Fibroblast of upper back skin (primary cell): ENCODE data around the gene AP3B2.

Experiments
- DNase-seq: peaks from one replicate; pipeline ENCODE4 v3.0.0-alpha.2; 2013

Gene AP3B2

DNA sequence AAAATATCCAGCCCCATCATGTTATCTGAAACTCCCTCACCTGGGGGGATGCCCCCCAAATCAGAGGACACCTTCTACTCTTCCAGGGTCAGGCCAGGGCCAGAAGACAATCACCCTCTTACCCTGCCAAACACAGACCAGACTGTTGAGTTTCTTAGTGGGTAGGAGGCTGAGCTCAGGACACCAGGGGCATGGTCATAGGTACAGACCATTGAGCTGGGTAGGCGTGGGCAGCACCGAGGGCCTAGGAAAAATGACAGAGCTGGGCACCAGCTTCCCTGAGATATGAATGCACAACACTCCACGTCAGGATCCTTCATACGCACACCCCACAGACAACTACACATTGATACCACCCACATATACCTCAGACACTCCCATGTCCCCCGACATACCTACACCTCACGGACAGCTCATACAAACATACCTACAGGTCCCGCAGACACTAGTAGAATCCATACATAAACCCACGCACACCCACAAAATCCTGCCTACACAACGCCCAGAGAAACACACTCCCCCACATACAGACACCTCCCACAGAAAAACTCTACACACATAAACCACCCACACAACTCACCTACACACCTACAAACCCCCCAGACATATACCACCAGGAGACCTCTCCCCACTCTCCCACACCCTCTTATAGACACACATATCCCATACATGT is 11.8 kb downstream of the AP3B2 start:
- no peak for DNase-seq

DNA sequence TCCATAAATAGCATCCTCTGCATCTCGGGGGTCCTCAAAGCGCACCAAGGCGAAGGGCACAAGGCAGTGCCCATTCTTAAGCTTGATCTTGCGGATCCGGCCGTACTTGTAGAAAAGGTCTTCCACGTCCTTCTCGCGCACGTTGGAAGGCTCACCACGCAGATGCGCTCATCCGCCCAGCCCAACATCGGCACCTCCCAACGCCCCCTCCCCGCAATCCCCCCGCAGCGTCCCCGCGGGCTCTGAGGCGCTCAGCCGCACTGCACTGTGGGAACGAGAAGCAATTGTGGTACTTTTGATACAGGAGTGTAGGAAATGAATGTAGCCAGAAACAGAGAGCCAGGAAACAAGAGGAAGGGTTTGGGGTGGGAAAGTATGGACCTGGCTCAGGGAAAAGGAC is 17.5 kb downstream of the AP3B2 start:
- no peak for DNase-seq

DNA sequence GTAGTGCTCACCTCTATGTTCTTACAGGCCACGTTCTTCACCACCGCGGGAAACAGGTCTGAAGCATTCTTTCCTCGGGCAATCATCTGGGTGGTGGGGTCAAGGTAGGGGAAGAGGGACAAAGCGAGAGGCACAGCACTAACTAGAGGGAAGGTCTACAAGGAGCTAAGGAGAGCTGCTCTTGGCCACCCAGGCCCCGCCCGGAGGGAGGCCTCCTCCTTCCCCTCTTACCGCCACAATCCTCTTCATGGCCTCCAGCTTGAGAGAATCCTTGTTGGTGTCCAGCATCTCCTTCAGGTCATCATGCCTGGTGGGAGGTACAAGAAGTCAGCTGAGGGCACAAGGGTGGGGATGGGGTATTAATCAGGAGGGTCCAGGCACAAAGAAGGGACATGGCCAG is 20.5 kb downstream of the AP3B2 start:
- no peak for DNase-seq

DNA sequence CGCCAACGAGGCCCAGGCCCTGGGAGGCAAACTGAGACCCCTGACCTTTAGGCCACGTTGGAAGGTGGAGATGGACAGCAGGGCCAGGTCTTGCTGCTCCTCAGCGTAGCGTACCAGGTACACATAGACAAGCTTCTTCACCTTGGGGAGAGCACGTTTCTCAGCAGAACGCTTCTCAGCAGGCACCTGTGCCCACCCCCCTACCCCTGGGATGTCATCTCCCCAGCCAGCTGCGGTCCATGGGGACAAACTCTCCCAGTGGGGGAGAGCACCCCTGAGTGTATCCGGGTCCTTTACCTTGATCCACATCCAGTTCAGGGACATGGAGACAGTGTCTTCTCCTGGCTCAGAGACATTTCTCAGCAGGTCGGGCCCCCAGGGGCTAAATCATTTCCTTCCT is 21.0 kb downstream of the AP3B2 start:
- DNase-seq = no peak

DNA sequence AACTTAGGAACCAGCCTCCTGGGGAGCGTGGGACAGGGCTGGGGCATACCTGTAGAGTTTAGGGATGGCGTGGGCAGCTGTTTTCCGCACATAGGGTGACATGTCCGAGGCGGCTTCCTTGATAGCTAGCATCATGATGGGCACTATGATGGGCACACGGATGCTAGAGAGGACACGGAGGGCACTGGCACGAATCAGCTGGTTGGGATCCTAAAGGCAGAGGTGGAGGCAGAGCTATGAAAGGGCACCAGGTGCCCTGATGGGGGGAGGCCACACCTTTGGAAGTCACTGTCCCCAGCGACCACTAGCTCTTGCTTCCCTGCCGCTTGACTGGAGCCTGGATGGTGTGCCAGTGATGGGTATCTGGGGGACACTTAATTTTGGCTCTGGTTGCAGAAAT is 28.3 kb downstream of the AP3B2 start:
- no peak for DNase-seq

DNA sequence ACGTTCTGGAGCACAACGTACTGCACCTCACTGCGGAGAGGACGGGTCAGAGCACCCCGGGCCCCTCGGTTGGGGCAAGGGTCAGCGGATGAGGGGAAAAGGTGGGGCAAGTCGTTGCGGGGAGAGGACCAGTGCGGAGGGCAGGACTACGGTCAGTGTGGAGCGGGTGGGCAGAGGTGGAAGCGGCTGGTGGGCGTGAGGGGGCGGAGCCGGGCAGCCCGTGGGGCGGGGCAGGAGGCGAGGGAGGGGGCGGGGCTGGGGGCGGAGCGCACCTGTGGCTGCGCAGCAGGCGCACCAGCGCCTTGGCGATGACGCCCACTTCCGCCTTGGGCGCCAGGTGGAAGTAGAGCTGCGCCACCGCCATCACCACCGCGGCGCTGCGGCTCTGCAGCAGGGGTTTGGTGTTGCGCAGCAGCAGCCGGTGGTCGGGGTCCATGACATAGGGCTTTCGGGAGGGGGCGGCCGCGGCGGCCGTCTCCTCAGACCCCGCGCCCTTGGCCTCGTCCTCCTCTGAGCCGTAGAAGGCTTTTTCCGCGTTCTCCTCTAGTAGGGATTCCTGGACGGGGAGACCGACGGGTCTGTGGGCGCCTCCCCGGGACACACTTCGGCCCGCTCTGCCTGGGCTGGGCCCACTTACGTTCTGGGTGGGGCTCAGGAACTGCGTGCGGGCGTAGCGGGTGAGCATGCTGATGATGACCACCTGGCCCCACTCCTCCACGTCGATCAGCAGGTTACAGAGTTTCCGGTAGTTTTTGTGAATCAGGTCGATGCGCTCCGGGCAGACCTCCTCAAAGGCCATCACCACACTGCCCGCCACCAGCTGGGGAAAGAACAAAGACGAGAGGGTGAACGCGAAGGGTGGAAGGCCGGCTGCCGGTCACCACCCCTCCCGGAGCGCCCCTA is 29.2 kb downstream of the AP3B2 start:
- no peak for DNase-seq

DNA sequence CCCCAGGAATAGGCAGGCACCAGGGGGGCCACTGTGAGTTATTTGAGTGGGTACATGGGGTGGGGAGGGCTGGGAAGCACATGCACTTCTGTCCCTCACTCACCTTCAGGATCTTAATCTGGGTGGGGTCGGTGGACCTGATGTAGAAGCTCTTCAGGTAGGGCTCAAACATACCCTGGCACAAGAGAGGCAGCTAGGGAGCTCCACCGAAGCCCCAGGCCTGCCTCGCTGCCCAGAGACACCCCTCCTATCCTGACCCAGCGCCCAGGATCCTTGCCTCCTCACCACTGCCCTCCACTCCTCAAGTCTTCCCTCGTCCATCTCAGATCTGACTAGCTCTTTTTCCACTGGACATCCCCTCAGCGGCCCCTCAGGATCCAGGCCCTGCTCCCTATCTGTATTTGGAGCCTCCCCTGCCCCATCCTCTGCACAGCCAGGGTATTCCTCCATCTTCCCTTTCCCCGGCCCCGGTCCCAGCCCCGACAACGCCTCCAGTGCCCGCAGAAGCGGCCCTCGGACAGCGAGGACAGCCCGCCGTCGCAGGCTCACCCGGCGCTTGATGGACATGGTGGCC is 30.0 kb downstream of the AP3B2 start:
- no peak for DNase-seq

DNA sequence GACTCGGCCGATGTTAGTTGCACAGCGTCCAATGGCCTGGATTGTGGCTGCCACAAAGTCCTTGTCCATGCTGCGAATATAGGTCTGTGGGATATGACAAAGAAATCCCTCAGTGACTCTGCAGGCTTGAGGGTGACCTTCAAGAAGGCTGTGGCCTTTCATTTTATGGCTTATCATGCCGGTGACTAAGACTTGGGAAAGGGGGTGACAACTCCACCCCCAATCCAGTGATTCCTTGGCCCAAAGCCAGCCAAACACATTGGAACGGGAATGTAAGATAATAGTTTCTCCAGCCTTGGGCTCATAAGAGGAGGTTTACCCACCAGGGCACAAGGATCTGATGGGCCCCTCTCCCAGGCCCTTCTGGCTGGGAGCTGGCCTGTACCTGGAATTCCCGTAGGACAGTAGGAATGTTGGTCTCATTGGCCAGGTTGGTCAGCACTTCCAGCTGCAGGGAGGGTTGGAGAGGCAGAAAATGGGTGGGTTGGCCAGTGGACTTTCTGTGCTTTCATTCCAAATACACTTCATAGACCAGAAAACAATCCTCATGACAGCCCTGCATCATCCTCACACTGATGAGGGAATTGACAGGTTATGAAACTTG is 31.9 kb downstream of the AP3B2 start:
- DNase-seq = no peak

DNA sequence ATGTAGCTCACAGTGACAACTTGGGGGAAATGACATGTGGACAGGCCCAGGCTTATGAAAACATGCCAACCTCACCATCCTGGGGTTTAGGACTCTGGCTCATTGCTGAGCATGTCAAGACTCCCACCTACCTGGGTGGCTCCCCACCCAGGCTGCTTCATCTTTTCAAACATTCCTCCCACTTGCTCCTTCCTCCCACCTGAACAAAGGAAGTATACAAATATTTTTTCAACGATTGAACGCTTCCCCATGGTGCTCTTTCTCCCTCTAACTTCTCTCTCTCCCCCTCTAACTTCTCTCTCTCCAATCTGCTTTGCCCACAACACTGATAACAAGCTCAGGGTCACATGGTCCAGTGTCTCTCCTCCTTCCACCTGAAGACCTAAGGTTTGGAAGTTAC is 34.8 kb downstream of the AP3B2 start:
- DNase-seq = no peak

DNA sequence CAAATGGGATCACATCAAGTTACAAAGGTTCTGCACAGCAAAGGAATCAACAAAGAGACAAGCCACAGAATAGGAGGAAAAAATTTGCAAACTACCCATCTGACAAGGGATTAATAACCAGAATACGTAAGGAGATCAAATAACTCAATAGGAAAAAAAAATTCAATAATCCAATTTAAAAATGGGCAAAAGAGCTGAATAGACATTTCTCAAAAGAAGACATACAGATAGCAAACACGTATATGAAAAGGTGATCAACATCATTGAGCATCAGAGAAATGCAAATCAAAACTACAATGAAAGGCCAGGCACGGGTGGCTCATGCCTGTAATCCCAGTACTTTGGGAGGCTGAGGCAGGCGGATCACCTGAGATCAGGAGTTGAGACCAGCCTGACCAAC is 39.0 kb downstream of the AP3B2 start:
- DNase-seq = no peak

DNA sequence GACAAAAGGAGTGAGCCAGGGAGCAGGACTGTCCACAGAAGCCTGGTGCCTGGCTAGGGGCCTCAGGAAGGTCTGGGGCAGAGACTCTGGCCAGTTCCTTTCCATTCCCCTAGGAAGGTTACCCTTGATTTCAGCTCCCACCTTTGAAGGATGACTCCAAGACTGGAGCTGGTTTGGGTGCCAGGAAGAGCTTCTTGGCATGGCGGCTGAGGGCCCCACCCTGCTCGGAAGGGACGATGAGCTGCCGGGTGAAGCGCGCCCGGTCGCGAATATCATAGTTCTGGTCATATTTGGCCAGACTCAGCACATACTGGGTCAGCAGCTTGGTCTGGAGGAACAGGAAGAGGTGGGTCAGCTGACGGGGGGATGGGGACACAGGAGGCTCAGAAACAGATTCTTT is 43.1 kb downstream of the AP3B2 start:
- DNase-seq = no peak

DNA sequence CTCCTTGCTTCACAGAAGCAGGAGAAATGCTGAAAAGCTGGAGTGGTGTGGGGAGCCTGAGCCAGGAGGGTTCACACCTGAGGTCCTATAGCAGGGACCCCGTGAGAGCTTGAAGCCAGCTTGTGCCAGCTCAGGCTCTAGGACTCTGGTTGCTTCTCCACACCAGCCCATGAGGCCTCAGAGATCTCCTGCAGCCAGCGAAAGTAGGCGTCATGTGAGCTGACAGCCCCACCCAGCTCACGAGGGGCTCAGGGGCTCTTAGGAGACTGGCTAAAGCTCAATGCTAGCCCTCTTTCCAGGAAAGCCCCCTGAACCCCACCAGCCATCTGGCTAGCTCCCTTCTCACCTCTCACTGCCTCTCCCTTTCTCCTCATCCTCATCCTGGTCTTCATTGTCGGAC is 45.7 kb downstream of the AP3B2 start:
- DNase-seq = no peak

DNA sequence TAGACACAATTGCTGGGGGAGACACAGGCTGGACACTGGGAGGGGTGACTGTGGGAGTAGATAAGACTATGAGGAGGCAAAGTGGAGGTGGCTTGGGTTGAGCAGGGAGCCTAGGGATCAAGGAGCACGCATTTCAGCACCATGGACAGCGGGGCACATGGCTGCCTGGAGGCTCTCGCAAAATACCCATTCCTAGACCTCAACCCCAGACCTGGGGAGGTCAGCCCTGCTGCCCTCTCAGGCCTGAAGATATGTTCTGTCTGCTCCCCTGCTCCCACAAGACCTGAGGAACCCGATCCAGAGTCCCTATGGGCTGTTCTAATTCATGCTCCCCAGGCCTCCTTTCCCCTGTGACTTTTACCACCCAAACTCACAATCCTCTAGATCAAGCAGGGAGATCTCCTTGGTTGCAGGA is 46.5 kb downstream of the AP3B2 start:
- DNase-seq = peak; percentile 50

DNA sequence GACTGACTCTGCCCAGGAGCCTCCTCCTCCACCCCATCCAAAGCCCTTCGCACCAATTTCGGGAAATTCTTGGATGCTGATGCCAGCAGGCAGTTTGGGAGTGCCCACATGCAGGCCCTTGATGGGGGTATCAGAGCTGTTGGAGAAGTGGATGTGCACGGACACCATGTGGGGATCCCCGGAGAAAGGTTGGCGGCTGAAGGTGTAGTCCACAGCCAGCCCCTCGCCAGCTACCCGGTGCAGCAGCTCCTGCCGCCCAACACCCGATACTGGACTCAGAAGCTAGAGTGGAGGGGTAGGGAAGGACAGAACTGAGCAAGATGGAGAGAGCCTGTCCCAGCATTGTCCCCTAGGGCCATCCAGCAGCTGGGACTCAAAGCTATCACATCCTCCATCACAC is 47.0 kb downstream of the AP3B2 start:
- no peak for DNase-seq

DNA sequence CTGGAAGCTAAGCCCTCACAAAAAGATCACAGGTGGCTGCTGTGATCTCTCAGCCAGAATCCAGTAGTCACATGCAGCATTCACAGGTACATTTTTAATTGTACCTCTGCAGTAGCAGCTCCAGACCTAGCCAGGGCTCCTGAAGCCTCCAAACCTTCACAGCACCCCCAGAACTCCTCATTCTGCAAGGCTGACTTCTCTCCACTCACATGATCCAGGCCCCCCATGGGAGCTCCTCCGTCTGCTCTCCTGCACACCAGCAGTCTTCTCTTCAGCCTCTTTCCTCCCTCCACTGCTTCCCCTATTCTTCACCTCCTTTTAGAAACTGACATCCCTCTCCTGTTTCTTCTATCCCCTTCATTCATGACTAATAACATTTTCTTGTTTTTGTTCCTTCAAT is 49.3 kb downstream of the AP3B2 start:
- no peak for DNase-seq

DNA sequence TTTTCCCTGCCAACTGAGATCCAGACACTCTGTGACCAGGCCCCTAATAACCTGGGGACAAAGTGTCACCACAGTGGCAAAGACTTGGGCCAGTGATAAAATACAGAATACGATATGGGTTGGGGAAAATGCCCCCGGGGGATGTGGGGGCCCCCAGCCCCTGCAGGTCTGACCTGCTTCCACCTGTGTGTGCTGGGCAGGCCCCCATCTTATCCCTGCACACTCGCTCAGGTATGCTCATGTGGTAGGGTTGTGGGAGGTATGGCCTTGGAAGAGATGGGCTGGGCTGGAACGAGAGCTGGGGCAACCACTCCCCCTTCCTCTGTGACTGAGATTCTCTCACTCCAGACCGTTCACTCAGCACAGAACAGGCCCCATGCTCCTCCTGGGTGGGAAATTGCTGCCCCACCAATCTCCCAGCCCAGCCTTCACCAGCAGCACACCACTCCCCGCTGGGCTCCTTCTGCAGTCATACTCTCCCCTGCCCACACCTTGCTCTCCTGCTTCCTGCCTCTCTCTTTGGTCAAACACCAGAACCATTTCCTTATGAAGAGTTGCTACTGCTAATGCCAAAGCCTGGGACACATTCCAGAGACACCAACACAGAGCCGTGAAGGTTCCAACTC is 52.9 kb downstream of the AP3B2 start:
- DNase-seq = no peak

DNA sequence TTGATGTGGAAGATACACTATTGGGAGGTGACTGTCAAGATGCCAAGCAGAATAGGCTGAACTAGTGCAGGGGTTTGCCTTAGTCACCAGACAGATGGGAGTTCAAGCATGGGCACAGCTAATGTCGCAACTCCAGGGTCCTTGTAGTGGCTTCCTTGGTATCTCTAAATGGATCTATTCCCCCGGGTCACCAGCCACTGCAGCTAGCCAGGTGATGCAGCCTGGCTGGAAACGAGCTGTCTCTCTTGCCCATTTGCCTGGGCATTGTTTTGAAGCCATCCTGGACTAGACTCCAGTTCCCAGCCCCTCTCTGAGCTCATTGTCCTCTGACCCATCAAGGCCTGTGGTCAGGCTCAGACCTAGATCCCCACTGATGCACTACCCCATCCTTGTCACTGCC is 54.1 kb downstream of the AP3B2 start:
- no peak for DNase-seq

DNA sequence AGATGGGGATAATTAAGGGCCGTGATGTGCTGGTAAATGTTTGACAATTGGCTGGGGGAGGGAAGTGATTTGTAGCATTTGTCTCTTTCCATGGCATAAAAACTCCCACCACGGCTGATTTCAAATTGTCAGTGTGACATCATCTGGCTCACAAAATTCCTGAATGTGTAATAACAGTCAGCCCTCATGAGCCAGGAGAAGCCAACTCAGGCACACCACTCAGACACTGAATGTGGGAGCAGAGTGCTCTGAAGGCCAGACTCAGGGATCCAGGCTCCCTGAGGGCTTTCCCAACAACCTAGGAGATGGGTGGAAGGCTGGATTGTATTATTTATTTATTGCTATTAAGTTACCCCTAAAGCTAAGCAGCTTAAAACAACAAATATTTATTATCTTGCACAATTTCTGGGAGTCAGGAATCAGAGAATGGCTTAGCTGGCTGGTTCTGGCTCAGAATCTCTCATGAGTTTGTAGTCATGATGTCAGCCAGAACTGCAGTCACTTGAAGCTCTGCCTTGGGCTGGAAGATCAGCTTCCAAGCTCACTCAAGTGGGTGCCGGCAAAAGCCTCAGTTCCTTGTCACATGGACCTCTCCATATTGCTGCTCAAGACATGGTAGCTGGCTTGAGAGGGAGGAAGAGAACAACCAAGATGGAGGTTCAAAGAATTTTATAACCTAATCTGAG is 56.0 kb downstream of the AP3B2 start:
- no peak for DNase-seq

DNA sequence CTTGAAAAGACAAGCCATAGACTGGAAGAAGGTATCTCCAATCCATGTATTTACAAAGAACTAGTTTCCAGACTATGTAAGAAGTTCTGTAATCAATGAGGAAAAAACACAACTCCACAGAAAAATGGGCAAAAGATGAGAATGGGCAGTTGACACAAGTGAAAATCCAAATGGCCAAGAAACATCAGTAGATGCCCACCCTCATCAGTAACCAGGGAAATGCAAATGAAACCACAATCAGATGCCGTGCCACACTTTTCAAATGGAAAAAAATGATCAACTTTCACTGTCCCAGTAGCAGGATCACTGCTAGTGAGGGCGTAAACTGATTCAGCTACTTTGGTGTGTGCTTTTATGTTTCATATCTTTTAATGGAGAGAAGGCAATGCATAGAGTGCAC is 58.0 kb downstream of the AP3B2 start:
- no peak for DNase-seq

DNA sequence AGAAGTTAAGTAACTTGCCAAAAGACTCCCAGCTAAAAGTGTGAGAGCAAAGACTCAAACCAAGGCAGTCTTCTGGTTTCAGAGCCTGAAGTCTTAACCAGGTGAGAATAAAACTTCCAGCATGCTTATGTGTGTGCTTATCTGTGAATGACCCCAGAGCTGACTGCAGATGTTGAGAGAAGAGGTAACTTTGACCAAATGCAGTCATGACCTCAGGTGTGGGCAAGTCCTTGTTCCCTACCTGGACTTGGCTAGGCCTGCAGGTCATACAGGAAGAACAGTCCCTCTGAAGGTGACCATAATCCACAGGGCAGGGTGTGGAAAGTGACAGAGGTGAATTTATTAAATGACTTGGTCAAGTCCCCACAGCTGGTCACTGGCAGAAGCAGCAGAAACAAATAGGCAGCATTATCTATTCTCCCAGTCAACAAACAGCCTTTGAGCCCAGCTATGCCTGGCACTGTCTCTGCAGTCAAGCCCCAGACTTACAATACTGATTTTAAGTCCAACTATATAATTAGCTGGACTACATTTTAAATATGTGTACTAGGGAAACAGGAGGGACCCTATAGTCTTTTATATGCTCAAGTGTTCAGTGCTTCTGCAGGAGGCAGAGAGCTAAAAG is 59.5 kb downstream of the AP3B2 start:
- no peak for DNase-seq

DNA sequence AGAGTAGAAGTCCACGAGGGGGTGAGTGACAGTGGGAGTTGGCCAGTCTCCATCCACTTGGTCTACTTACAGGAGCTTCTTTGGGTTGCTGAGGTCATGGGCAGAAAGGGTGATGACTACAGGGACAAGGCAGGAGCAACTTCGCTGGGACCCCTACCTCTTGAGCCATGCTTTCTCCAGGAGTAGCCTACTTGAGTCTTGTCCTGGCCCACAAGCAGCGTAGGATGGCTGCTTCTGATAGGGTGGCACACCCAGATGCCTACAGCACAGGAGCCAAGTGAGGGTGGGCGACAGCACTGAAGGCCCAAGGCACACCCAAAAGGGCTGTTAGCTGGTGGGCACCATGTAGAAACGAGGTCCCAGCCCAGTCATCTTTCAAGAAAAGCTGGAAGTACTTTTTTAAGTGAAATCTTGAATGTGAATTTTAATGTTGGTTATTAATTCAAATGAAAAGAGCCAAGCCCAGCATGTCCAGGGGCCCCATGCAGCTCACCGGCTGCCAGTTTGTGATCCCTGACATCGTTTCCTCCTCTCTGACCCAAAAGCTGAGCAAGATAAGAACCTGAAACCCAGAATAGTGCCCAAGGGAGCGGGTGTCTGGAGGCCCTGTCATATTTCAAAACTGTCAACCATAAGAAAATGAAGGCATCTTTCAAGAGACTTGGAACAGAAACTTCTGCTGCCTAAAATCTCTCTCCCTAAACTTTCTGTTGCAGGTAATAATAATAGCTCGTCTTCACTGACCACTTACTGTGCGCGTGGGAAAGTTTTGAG is 60.3 kb downstream of the AP3B2 start:
- DNase-seq = no peak
